Vagina (tissue), 2 donors: ENCODE measurements around the gene SHTN1.

ENCODE experiments used
- CTCF ChIP-seq, 3 experiments: fragments of 450-650 bp in 2 of 3; fragments of 200-600 bp in 1 of 3; sonication (generic) in 1 of 3; IDR thresholded peaks; one replicate each; pipeline ENCODE4 v1.5.1; 2017 to 2019; ENCODE audit warnings: antibody characterized with exemption in 3 of 3, mild to moderate bottlenecking in 2 of 3, moderate library complexity in 2 of 3
- POLR2A ChIP-seq, 2 donors: fragments of 450-650 bp; IDR thresholded peaks; one replicate each; pipeline ENCODE4 v1.6.1; 2017; ENCODE audit warnings: antibody characterized with exemption in 2 of 2, mild to moderate bottlenecking in 2 of 2, moderate library complexity in 2 of 2
- POLR2AphosphoS5 ChIP-seq, 2 donors: sonication (generic); formaldehyde crosslinking; IDR thresholded peaks; one replicate each; pipeline ENCODE4 v1.9.0; 2017; ENCODE audit warnings: antibody characterized with exemption in 2 of 2, mild to moderate bottlenecking in 2 of 2, low read depth in 1 of 2; ENCODE audit not compliant: insufficient read depth in 1 of 2

- TF ChIP-seq CTCF (IDR thresholded peaks at IDR 0.05): no peak
- TF ChIP-seq POLR2AphosphoS5 (IDR thresholded peaks at IDR 0.05; ENCODE audit: insufficient read depth in 1 of 2, low read depth in 1 of 2): no peak
- no peak for TF ChIP-seq POLR2A (IDR thresholded peaks at IDR 0.05)
Measured at GRCh38 chr10:116973371-116973905, 31.5 kb downstream of the SHTN1 start.
